HG03108 (cell line): ENCODE results near the gene SLC10A7.

Experiments
- ATAC-seq: cut with Tn5 transposase; IDR thresholded peaks from one replicate; pipeline ENCODE4 v1.9.1; 2021; ENCODE audit warnings: moderate library complexity; ENCODE audit not compliant: unreplicated experiment

Gene SLC10A7

DNA sequence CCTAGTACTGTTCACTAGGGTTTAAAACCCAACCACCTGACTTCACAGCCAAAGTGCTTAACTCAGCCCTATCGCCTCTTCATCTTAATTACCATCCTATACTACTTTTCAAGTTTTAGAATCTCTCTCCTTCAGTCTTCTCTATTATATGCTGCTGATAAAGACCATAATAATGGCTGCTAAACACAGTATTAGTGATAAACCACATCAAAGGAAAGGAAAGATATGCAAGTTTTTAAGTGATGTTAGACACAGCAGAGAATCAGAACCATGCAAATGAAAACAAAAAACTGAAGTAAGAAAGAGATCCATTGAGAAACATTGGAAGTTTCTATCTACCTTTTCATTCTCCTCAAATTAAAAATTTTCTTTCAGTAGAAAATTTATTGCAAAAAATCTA, 206.6 kb downstream of the SLC10A7 start:
- no peak for ATAC-seq

DNA sequence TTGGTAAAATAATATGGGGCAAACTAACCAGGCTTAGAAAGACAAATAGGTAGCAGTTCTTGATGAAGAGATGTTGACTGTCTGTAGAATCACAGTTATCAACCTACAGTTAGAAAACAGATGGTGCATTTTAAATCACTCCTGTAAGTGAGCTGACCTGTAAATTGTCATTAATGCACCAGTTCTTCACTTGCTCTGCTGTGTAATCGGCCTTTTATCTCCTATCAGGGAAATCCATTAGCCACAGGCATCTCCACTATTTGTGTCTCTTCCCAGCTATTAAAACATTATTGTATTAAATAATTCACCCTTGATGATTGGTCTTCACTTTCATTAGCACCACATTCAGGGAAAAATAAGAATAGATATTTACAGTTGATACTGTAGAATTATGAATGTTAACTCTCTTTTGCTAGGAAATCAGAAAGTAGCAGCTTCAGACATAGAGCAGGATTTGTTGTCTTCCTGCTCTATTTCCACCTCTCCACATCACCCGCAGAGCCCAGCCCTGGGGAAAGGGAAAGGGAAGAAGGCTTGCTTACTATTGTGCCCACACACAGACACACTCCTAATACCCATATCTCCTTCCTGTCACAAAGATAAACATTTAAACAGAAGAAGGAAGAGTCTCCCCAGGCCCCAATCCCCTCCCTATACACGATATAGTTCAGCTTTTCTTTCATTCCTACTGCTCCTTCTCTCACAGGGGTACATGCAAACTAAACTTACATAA, 210.3 kb downstream of the SLC10A7 start:
- no peak for ATAC-seq

DNA sequence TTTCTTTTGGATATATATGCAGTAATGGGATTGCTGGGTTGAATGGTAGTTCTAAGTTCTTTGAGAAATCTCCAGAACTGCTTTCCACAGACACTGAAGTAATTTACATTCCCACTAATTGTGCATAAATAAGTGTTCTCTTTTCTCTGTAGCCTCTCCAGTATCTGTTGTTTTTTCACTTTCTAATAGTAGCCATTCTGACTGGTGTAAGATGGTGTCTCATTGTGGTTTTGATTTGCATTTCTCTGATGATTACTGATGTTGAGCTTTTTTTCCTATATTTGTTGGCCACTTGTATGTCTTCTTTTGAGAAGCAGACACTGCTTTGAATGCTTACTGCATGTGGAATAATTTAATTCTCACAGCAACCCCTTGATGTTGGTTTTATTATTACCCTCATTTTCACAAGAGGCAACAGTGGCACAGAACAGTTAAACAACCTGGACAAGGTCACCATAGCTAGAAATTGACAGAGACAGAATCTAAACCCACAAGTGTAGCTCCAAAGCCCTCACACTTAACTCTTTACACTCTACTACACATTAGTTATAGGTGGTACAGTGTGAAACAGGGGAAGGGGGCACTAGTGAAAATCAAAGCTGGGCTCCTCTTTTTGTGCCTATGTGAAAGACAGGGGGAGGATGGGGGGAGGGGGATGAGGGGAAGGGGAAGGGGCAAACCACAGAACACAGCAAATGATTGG, 211.3 kb downstream of the SLC10A7 start:
- peak; percentile 72 for ATAC-seq

DNA sequence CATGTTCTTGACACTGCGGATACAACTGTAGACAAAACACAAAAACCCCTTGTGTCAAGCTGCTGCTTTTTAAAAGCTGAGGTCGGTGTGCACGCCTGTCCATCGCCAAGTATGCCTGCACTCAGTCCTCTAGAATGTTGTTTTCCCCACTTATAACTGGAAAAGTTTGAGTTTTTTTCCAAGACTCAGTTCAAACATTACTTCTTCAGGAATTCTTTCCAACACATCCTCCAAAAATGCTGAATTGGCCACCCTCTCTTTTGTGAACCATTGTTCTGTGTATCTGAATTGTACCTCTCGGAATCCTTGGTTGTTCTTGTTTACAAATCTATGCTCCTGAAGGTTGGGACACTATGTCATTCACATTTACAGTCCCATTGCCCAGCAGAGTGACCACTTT, 212.8 kb downstream of the SLC10A7 start:
- ATAC-seq, result no peak

DNA sequence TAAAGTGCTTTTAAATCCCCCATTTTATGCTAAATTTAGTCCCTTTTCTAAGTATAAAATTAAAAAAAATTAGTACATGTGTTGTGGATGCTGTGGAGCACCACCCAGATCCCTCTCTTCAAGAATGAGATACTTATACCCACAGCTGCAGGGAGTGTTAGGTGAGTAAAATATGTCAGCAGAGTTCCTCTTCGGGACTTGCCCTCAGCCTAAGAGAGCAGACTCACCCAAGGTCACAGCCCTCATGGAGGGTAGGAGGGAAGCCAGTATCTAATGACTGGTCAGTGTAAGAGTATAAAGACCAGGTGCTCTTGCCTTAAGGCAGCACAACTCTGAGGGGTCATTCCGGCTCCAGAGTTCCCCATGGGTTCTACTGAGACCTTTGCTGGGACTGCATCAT, 218.9 kb downstream of the SLC10A7 start:
- no peak for ATAC-seq

DNA sequence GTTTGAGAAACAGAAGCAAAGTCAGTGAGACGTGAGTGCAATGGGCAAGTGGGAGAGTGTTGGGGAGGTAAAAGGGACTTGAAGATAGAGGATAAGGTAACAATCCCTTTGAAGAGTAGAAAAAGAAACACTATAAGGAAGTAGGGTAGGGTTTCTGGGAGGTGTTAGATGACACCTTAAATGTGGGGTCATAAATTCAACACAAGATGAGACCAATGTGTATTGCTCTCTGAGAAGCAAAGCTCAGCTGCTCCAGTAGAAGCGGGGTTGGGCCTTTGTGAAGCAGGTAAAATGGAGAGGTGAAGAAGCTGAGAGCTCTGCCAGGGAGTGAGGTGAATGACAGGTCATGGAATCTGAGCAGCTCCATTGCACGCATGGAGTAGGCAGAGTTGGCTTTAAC, 222.1 kb downstream of the SLC10A7 start:
- ATAC-seq, result no peak

DNA sequence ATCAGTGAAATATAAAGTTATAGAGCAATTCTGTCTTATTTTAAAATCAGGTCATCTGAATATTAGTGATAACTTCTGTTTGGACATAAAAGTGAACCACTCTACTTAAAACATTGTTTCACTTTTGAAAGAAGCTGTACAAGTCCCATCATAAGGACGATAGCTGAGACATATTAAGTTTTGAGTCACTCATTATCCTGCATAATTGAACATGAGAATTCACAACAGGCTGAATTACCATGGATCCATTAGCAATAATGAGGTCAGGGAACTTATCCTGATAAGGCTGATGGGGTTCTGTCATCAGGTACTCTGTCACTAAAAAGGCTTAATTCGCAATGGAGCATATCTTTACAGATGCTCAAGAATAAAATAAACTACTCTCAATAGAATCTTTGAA, 227.0 kb downstream of the SLC10A7 start:
- no peak for ATAC-seq

DNA sequence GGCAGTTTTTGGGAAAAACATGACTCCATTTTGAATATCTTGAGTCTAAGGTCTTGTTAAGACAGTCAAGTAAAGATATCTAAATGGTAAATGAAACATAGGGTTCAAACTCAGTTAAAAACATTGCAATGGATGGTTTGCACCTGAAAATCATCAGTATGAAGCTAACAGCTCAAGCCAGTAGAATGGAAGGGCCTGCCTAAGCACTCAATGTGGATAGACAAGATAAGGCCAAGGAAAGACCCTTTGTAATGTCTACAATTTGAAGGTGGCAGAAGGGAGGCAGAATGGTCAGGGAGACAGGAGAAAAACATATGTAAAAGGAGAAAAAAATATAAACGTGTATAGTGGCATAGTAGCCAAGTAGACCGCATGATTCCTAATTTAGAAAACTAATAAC, 229.2 kb downstream of the SLC10A7 start:
- no peak for ATAC-seq

DNA sequence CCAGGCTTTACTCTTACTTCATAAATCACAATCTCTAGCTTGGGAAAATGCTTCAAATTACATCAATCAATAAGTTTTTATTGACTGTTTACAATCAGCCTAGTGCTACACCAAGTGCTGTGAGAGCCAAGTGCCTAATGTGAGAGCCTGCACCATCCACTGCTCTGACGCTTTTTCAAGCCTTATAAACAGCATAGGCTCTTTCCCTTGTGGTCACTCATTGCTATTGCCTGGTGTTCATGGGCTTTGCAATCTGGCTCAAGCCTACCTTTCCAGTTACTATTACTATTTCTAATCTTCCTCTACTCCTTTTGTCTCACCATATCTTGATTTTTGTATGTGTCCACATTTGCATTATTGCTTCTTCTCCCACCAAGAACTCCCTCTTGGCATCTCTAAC, 230.4 kb downstream of the SLC10A7 start:
- ATAC-seq, result no peak

DNA sequence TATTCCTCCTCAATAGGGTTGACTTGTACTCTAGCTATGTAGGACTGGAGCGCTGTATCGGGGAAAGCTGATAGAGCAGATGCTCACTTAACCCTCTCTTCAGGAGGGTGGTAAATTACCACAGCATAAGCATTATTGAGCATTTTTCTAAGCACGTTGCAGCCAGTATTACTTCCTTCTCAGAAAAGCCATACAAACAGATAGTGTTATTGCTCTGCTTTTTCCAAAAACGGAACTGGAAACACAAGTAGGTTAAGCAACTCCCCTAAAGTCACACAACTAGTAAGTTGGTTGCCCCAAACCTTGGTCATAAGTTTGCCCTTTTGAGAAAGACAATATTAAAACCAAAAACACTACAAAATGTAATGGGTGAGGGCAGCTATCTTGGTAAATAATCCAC, 233.5 kb downstream of the SLC10A7 start:
- ATAC-seq, result no peak

DNA sequence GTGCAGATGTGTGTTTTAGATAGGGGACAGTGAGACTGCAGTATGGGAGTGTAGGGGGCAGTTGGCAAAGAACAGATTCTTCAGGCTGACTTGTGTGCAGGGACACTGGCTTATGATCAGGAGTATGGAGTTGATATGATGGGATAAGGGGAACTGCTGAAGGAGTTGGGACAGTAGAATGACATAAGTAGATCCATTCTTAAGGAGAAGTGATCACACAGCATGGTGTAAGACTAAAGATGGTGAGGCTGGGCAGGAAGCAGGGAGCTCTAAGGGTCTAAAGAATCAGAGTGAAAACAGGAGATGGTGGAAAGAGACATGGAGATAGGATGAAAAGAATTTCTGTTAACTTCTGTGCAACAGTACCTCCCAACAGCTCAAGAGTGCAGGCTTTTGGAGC, 236.7 kb downstream of the SLC10A7 start:
- no peak for ATAC-seq

DNA sequence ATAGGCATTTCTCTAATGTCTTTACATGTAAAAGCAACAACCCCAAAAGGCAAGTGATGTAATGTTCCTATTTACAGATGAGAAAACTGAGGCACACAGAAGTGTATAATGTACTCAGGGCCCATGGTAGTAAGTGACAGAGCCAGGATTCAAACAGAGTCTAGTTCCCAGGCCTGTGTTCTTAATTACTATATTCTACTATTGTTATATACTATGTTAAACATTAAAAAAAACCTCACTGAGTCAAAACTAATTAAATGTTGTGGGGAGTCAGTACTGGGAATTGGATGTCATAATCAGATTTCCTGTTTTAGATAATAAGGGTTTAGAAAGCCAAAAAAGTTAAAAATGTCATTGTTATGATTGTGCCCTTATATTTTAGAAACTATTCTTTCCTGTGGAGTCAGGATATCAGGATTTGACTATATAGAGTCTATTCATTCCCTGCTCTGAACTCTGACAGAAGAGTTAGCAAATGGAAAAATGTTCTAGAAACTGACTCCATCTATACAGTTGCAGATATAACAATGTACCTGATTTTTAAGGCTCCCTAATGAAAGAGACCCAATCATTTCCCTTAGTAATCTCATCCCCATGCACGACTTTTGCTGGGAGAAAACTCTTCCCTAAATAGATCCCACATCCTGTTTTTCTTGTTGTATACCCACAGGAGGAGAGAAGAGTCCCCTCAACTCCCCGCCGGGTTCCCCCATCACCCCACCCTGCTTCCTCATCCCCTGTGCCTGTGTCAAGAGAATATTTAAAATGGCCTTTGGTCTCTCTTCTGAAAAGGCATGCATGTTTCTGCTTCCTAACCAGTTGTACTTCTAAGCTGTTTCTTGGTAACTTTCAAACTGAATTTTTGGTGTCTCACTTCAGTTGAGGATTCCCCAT, 237.7 kb downstream of the SLC10A7 start:
- no peak for ATAC-seq

DNA sequence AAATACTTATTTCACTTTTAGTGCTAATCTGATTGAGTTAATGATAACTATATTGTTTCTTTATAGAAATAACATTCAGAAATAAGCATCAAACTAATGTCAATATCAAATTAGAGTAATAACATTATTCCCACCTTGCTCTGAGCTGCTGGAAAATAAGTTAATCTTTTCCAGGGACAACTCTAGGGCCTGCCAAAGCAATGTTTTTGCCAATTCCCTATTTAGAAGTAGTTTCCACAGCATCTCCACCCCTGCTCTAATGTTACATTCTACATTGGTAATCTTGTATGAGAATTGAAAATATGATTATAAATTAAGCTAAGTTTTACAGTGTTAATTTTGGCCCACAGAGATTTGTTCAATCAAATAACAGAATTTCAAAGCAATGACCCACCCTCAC, 239.1 kb downstream of the SLC10A7 start:
- no peak for ATAC-seq

DNA sequence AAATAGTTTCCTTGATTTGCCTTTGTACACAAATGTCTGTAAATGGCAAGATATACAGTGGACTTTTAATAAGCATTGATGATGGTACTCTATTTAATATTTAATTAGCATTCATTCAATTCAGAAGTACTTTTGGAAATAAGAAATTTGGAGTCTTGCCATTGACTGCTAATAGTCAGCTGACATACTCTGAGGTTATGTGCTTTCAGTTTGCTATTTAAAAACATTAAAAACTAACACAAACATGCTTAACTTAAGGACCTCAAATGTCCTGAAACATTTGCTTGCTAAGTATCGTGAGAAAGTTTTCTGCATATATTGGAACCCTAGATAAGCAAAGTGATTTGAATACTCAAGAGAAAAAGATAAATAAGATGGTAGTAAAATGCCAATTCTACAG, 242.8 kb downstream of the SLC10A7 start:
- ATAC-seq, result no peak

DNA sequence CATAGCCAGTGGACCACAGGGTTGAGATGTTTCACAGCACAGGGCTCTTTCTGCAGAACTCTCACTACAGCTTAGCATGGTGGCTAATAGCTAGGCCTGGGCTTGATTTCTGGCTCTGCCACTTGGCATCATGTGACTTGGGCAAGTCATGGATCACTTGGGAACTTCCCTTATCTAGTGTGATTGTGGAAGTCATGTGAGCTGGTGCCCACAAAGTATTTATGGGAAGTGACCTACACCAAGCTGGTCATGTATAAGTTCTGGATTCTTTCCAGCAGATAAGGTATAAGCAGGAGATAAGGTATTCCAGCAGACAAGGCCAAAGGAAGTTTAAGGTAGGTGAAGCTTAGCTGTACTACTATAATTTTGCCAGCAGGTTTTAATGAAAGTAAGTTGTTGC, 246.4 kb downstream of the SLC10A7 start:
- ATAC-seq, result no peak

DNA sequence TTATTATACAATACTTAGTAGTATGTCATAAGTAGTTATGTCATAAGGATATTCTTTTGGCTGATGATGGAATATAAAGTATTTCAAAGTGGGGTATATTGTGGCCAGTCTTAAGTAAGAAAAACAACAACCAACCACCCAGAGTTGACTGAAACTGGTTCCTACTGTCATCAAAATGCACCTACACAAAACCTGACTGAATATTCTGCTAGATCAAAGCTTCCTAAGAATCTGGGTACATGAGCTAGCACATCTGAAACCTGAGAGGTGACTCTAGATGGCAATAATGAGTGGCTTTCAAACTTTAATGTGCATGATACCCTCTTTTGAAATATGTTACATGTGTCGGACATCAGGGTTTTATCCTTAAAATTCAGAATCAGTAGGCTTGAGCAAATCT, 247.0 kb downstream of the SLC10A7 start:
- ATAC-seq, result no peak

DNA sequence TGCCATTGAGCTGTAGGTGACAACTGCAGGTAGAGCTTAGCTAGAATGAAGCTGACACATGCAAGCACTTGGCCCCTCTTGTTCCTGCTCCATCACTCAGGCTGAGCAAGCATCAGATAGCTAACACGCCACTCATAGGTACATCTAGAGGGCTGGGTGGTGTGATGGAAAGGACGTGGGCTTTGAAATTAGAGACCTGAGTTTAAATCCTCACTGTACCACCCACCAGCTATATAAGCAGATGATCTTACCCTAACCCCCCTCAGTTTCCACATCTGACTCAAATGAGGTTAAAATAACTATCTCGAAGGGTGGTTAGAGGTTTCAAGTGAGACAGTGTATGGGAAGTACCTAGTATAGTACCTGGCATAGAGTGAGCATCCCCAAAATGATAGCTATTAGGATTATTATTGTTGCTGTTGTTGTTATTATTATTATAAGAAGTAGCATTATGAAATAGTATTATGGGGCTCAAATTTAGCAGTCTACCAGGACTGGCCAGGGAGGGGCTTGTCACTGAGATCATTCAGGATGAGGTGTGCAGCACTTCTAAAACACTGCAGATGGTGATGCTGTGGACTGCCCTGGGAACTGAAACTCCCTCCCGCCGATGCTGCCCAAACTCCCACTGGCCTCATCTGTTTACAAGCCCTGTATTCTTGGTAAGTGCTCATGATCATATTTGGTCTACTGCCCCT, 248.4 kb downstream of the SLC10A7 start:
- peak; percentile 50 for ATAC-seq

DNA sequence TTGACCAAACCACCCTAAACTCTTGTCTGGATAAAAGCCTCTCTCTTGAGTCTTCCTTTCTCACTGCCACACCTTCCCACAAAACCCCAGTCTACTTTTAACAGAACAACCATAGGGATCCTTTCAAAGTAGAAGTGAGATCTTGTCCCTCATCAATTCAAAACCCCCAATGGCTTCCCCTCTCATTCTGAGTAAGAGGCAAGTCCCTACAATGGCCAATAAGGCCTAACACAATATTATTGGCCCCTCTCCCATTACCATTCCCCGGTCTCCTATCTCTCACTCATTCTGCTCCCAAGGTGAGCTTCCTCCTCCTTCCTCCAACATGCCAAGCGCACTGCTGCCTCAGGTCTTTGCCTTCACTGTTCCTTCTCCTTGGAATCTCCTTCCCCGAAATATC, 250.3 kb downstream of the SLC10A7 start:
- no peak for ATAC-seq

DNA sequence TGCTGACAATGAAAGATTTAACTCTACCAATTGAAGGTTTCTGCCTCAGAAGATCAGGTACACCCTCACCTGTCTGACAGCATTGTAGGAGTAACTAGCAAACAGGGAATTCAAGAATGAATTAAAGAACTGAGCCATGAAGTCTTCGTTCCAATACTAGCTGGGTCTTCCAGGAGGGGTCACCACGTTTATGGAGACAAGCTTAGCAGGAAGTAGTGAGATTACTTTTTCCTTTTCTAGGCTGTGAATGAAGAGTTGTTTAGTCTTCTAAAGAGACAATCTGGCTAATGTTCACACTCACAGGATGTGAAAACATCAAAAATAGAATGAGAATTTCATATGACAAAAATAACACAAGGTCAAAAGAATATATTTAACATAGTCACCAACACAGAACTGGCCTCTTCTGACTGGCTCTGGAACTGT, 252.5 kb downstream of the SLC10A7 start:
- peak; percentile 62 for ATAC-seq

DNA sequence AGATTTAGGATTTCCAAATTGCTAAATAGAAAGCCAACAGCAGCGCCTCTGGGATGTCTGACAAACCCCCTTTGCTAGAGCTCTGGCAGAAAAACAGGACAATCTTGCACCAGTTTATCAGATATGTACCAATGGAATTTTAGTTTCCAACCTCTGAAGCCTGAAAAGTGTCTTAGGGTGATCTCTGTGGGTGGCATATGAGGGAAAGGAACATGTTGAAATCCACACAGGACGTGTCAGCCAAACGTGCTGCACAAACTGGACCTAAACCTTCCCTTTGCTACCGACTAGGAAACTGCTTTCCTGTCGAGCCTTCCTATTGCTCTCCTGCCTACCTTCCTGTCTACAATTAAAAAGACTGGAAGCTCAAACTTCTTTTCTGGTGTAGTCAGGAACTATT, 253.9 kb downstream of the SLC10A7 start:
- no peak for ATAC-seq

DNA sequence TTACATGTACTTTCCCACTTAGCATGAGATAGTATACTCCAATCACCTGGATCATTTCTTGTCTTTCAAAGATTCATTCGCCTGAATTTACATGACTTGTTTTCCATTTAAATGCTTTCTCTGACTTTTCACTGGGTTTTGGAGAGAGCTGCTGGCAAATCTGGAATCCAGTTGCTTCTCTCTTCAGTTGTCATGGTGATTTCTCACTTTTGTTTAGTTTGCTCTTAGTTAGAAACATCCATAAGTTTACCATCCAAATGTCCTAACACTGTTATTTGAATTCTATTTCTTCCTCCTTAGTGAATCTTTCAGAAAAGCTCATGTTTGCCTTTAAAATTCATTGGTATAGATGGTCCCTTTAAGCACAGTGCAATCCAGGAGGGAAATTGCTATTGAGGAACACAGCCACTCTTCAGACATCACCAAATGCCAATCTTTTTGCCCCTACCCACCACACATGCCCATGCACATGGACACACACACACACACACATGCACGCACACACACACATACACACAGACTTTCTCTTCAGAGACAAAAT, 255.7 kb downstream of the SLC10A7 start:
- ATAC-seq, result no peak
